IPS-NIHi7 (cell line): ENCODE results near the gene MTMR11.

Experiments used
- DNase-seq: peaks from one replicate; pipeline ENCODE4 v3.0.0; 2012; ENCODE audit warnings: mixed read lengths; ENCODE audit errors: extremely low spot score

MTMR11 gene

GRCh38 chr1:149934356-149934755 is 2.3 kb downstream of the MTMR11 start:
- DNase-seq: no peak

DNA sequence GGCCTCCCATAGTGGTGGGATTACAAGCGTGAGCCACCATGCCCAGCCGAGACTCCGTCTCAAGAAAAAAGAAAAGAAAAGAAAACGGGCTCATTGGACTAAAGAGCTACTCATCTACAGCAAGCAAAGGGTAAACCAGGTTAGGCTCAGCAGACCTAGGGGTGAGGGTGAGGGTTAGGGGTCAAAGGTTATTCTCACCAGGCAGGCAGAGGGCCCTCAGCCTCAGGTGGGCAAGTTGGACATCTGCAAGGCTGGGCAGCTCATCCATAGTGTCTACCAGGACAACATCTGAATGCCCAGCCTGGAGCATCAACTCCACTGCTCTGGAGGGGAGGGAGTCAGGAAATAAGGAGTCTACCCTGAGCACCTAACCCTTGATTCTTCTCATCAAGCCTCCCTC is 3.5 kb downstream of the MTMR11 start:
- DNase-seq: no peak

DNA sequence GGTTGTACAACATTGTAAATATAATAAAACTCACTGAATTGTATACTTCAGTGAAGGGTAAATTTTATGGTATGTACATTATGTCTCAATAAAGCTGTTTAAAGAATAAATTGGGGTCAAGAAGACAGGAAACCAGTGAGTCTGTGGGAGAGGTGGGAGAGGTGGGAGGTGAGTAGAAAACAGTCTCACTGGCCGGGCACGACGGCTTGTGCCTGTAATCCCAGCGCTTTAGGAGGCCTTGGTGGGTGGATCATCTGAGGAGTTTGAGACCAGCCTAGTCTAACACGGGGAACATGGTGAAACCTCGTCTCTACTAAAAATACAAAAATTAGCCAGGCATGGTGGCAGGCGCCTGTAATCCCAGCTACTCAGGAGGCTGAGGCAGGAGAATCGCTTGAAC is 4.2 kb downstream of the MTMR11 start:
- DNase-seq: no peak

- DNase-seq: no peak
These were observed 5.4 kb downstream of the MTMR11 start for GRCh38 chr1:149931212-149931790.

DNA sequence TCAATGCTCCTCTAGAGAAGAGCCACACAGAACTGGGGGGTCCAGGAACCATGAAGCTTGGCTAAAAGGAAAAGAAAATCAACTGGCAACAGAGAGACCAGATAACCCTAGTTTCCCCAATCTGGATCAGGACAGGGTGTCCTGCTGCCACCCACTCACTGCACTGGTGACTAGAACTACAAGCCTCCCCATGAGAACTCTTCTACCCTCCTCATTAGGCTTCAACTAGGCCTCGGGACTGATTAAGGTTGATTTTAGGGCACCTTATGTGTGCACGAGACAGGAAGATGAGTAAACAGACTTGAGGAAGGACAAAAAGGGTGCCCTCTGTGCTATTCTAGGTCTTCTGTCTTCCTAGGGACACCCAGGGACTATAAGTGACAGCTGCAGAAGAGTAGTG is 6.8 kb downstream of the MTMR11 start:
- no peak for DNase-seq

DNA sequence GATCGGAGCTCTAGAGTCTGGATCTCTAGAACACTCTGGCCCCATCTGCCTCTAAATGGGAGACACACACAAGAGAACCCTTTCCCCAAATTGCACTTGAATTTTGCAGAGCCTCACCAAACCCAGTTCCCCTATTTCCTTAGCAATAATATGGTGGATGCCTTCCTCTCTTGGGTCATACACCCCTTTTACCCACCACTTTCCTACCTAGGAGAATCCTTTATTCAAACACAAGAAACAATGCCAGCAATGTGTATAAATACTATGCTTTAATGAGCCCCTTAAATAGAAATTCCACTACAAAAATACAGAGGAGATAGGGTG is 8.3 kb downstream of the MTMR11 start:
- DNase-seq: no peak

GRCh38 chr1:149927563-149928400 is 8.9 kb downstream of the MTMR11 start, which contains the start of gene SF3B4:
Gene SF3B4, minus strand, starts transcription at chr1:149927803. Its CDS starts 44 bp downstream, at chr1:149927759.
- DNase-seq: peak; percentile 90

DNA sequence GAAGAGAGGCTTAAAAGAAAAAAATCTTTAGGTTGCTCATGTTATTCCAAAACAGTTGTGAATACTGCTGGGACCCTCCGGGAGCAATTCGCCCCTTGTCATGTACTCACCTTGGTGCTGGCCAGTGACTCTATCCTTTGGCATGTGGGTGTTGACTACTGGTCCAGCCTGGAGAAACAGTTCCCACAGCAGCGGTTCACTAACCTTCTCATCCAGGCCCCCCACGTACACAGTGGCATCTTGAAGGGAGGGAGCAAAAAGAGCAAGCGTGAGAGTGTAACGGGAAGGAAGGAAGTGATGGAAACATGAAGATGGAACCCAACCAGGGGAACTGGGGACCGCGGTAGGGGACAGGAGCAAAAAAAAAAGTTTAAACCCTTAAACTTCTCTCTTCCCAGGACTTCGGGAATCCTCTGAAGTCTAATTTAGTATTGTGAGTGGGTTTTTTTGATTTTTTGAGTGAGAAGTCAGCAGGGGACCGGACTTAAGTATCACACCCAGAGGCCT is 9.6 kb downstream of the MTMR11 start:
- no peak for DNase-seq

- DNase-seq: no peak
These were observed 10.4 kb downstream of the MTMR11 start for GRCh38 chr1:149926296-149926695.

GRCh38 chr1:149925751-149926150 is 10.9 kb downstream of the MTMR11 start:
- DNase-seq: no peak

DNA sequence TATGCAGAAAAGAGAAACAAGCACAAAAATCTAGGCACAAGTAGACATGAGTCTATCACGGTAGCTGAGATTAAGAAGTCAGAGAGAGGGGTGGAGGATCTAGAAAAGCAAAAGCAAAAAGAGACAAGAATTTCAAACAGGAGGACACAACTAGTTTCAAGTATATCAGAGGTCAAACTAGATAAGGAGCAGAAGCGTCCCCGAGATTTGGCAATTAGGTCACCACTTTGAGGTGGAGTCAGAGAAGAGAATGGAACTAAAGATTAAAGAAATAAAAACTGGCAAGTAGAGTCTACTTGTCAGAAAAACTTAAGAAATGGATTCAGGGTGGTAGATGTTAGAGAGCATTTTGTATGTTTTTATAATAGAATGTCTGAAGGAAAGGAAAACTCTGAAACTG is 11.3 kb downstream of the MTMR11 start:
- no peak for DNase-seq

DNA sequence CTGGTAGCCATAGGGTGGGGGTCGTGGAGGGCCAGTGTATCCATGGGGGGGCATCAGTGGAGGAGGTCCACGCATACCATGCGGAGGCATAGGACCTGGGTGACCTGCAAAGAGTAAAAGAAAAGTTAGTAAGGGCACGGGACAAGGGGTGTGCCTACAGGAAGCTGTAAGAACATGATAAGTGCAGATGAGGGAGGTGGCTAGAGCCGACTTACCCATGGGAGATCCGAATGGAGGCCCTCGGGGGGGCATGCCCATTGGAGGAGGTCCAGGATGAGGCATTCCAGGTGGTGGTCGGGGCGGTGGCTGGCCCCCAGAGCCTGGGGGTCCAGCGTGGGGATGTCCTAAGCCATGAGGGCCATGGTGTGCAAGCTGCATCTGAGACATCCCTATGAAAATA is 13.1 kb downstream of the MTMR11 start:
- no peak for DNase-seq

GRCh38 chr1:149917571-149918144 is 19.0 kb downstream of the MTMR11 start, which contains the start of gene SV2A:
Gene SV2A, minus strand, starts transcription at chr1:149917844. Its CDS starts 4,004 bp downstream, at chr1:149913840.
- peak; percentile 89 for DNase-seq

- DNase-seq: no peak
These were observed 19.8 kb downstream of the MTMR11 start for GRCh38 chr1:149916898-149917252.

DNA sequence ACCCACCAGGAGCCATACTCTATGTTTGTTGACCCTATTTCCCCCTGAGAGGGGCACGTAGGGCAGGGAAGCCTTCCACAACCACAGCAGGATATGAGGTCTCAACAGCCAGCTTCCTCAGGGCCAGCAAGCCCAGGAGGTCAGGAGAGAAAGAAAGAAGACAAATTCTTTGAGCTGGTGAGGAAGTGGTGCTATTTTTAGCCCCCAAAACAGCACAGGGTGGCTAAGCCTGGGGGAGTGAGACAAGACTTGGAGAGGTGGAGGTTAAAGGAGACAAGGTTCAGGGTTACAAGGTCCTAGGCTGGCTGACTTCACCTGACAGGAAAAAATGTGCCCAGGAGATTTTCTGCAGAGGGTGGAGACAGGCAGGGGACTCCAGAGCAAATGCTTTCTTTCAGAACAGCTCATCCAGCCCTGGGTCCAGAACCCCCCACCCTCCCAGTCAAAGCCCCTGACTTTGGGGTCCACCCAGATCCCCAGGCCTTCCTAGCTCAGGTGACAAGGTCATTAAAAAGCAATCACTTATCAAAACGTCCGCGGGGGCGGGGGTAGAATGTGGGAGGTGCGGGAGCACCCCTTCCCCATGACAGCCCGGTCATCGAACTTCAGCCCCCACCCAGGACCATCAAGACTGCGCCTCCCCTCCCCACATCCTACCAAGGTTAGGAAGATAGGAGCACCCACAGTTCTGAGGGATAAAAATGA is 20.3 kb downstream of the MTMR11 start:
- DNase-seq: no peak

DNA sequence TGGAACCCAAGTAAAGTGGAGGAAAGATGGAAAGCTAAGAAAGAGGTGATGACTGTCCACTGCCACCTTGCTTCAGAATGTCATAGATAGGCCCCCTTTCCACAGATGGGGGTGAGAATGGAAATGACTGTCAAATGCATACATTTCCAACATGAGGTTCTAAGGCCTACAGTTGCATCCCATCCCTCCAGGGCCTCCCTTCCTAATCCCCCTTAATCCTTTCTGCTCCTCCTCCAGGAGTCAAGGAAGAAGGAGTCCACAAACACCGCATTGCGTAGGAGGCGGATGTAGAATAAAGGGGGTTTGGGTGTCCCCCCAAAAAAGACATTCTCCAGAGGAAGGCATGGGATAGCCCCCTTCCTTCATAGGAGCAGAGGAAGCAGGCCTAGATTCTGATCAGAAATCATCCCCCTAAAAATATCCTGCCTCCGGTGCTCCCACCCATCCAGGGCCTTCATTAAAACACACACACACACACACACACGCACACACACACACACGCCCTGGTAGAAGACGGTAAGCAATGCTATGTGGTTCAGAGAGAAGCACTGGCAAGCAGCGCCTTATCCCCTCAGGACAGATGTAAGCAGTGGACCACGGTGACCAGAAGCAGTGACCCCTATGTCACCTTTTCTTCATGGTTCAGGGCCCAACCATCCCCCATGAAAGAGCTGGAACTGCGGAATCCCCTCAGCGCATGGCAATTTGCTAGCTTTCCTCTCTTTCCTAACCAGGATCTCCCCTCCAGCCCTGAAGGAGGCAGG is 21.1 kb downstream of the MTMR11 start:
- no peak for DNase-seq

GRCh38 chr1:149914545-149914944 is 22.1 kb downstream of the MTMR11 start:
- DNase-seq: no peak

DNA sequence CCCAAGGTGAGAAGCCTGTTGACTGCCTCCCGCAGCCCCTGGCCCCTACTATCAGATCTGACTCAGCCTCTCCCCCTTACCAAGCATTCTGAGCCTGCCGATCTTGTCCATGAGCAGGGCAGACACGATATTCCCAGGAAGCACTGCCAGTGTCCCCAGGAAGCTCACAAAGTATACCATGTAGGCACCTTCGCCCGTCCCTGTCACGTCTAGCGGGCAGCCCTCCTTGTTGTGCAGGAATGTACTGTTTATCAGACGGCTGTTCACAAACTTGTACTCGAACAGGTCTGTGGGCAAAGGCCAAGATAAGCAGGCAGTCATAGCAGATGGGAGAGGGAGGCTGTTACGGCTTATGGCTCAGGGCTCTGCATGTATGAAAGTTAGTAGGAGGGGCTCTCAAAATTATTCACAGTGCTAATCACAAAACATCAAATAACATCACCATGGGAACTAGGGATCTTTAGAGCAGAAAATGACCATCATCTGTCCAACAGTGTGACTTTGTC is 30.1 kb downstream of the MTMR11 start:
- no peak for DNase-seq

- peak; percentile 51 for DNase-seq
These were observed 32.7 kb downstream of the MTMR11 start for GRCh38 chr1:149903836-149904491.

GRCh38 chr1:149899460-149900284 is 37.0 kb downstream of the MTMR11 start, which contains the start of gene BOLA1:
Gene BOLA1, plus strand, starts transcription at chr1:149899568. Its CDS starts 492 bp downstream, at chr1:149900060.
- DNase-seq: peak; percentile 96
